Stimulated activated CD4-positive, alpha-beta T cell treated with anti-CD3 and anti-CD28 coated beads, Interleukin-4, amount 100 ng/mL, for 4 hours (primary cell): ENCODE measurements around the gene CHST7.
"Not testable (repeated sequence)": the region's sequence is repeated elsewhere in the genome, so short reads cannot be mapped to it uniquely, and the experiment has no call there.

Experiments used
- DNase-seq, 2 experiments: peaks; one replicate each; pipeline ENCODE4 v3.0.0-alpha.2; 2020

The CHST7 gene

GRCh38 chrX:46573331-46573891 is at the start of gene CHST7:
CHST7 (plus strand) TSS chrX:46573765; CDS start chrX:46573932, 167 bp downstream.
- DNase-seq: peak; percentile 57 to 59

- not testable (repeated sequence) for DNase-seq
Measured at GRCh38 chrX:46528640-46529039, 44.9 kb upstream of the CHST7 start.

- not testable (repeated sequence) for DNase-seq
Measured at GRCh38 chrX:46529740-46530403, 43.7 kb upstream of the CHST7 start.

- DNase-seq: not testable (repeated sequence)
Measured at GRCh38 chrX:46530404-46530908, 43.1 kb upstream of the CHST7 start.

GRCh38 chrX:46531442-46531841 is 42.1 kb upstream of the CHST7 start:
- DNase-seq: no peak

- DNase-seq: no peak
Measured at GRCh38 chrX:46543441-46543840, 30.1 kb upstream of the CHST7 start.

- not testable (repeated sequence) for DNase-seq
Measured at GRCh38 chrX:46544527-46544926, 29.0 kb upstream of the CHST7 start.

GRCh38 chrX:46545111-46546005 is 28.2 kb upstream of the CHST7 start, which contains the start of gene ZNF674:
ZNF674 (minus strand) TSS chrX:46545421; CDS start chrX:46542087, 3,334 bp downstream.
- DNase-seq: peak; percentile 87 to 93

GRCh38 chrX:46547857-46548256 is 25.7 kb upstream of the CHST7 start:
- DNase-seq: no peak

- DNase-seq: no peak
Measured at GRCh38 chrX:46549914-46550313, 23.7 kb upstream of the CHST7 start.

GRCh38 chrX:46551494-46552128 is 22.0 kb upstream of the CHST7 start:
- DNase-seq: no peak

GRCh38 chrX:46553935-46554334 is 19.6 kb upstream of the CHST7 start:
- no peak for DNase-seq

- no peak for DNase-seq
Measured at GRCh38 chrX:46554942-46555341, 18.6 kb upstream of the CHST7 start.

GRCh38 chrX:46559062-46559461 is 14.5 kb upstream of the CHST7 start:
- no peak for DNase-seq

- DNase-seq: no peak
Measured at GRCh38 chrX:46561824-46562657, 11.5 kb upstream of the CHST7 start.

- DNase-seq: no peak
Measured at GRCh38 chrX:46567388-46567787, 6.2 kb upstream of the CHST7 start.

- DNase-seq: no peak
Measured at GRCh38 chrX:46569621-46570020, 3.9 kb upstream of the CHST7 start.

- DNase-seq: no peak
Measured at GRCh38 chrX:46571423-46572339, 1.9 kb upstream of the CHST7 start.

GRCh38 chrX:46572340-46572936 is 1.1 kb upstream of the CHST7 start:
- DNase-seq: peak in 1 of 2 experiments; percentile 7
